Measurements from ENCODE around the gene CXorf58. TPM values are rescaled to one million over a fixed set of nuclear protein-coding genes. Genes with fewer than 3 reads are reported as not detected.

CXorf58 gene
- total and polyA plus RNA-seq, 9 donors = 0.04 to 0.10 (median 0.09) TPM; not detected in 6

DNA sequence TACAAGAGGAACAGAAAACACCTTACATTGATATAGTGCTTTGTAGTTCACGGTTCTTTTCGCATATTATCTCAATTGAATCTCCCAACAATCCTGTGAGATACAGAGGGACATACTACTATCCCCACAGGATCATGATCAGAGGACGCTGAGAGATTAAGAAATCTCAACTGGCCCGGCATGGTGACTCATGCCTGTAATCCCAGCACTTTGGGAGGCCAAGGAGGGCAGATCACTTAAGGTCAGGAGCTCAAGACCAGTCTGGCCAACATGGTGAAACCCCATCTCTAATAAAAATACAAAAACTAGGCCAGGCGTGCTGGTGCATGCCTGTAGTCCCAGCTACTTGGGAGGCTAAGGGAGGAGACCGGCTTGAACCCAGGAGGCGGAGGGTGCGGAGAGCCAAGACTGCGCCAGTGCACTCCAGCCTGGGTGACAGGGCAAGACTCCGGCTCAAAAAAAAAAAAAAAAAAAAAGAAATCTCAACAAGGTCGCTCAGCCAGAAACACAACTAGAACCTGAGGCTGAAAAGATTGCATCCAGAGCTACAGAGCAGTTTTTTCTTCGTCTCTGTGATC lies 7.5 kb upstream of the CXorf58 start:
- no peaks in the 10 kb centered on the region for H3K36me3 ChIP-seq (ENCODE audit: control insufficient read depth, insufficient read depth, low read length)
- DNase-seq = no peak
- peaks cover 6% of the 10 kb centered on the region for H3K4me1 ChIP-seq (ENCODE audit: control insufficient read depth, insufficient read depth, low read length)
- WGBS (ENCODE audit: insufficient coverage) = 56% methylated on average over 3 of the region's 12 CpGs
- H3K9me3 ChIP-seq (replicated peaks; ENCODE audit: control insufficient read depth, low read depth, low read length) = no peaks in the 10 kb centered on the region
- peaks cover 12% of the 10 kb centered on the region for H3K27me3 ChIP-seq (ENCODE audit: control insufficient read depth, insufficient read depth, low read length)
- H3K4me3 ChIP-seq (ENCODE audit: low read length) = no peak overlapping the region
- H3K27ac ChIP-seq (ENCODE audit: low read length) = no peak overlapping the region

DNA sequence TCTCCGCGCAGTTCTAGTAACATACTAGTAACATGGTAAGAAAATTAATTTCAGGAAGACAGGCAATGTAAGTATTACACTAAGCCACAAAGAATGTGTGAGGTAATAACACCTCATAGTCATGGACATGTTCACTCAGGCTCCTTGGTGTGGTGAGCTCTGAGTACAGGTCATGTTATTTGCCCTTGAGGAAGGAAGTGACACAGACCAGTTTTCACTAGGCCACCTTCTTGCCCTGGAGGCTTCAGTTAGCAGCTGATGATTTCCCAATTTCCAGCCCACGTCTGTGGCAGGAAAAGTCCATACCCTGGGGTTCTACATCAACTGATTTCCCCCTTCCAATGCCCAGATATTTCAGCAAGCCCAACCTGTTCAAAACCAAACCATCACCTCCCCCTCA lies 6.7 kb upstream of the CXorf58 start:
- Histone ChIP-seq H3K4me3 (ENCODE audit: low read length) (no peak overlapping the region), H3K36me3 (ENCODE audit: control insufficient read depth, insufficient read depth, low read length) (no peaks in the 10 kb centered on the region), H3K27me3 (ENCODE audit: control insufficient read depth, insufficient read depth, low read length) (peaks cover 13% of the 10 kb centered on the region), H3K9me3 (replicated peaks; ENCODE audit: control insufficient read depth, low read depth, low read length) (no peaks in the 10 kb centered on the region), H3K27ac (ENCODE audit: low read length) (no peak overlapping the region), H3K4me1 (ENCODE audit: control insufficient read depth, insufficient read depth, low read length) (peaks cover 6% of the 10 kb centered on the region)
- no peak for DNase-seq
- WGBS (ENCODE audit: insufficient coverage) = 17% methylated on average over 1 of the region's 3 CpGs

DNA sequence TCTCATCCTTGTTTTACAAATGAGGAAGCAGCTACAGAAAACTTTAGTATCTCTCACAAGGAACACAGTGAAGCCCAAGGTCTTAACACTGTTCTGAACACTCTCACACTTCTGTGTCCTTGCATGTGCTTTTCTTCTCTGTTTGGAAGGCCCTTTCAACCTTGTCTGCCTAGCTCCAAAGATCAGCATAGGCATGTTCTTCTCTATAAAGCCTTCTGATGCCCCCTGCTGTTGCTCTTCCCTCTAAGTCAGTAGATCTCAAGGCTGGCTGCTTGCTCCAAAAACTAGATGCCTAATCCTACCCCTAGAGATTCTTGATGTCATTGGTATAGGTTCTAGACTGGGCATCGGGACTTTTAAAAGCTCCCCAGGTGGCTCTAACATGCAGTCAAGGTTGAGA lies 6.0 kb upstream of the CXorf58 start:
- 67% methylated on average over 1 of the region's 1 CpG for WGBS (ENCODE audit: insufficient coverage)
- peak overlapping the region; percentile 15 for H3K4me3 ChIP-seq (ENCODE audit: low read length)
- H3K4me1 ChIP-seq (ENCODE audit: control insufficient read depth, insufficient read depth, low read length) = peaks cover 6% of the 10 kb centered on the region
- H3K36me3 ChIP-seq (ENCODE audit: control insufficient read depth, insufficient read depth, low read length) = no peaks in the 10 kb centered on the region
- H3K27ac ChIP-seq (ENCODE audit: low read length) = peak overlapping the region; percentile 84
- no peaks in the 10 kb centered on the region for H3K9me3 ChIP-seq (replicated peaks; ENCODE audit: control insufficient read depth, low read depth, low read length)
- H3K27me3 ChIP-seq (ENCODE audit: control insufficient read depth, insufficient read depth, low read length) = peaks cover 11% of the 10 kb centered on the region
- peak; percentile 85 for DNase-seq

DNA sequence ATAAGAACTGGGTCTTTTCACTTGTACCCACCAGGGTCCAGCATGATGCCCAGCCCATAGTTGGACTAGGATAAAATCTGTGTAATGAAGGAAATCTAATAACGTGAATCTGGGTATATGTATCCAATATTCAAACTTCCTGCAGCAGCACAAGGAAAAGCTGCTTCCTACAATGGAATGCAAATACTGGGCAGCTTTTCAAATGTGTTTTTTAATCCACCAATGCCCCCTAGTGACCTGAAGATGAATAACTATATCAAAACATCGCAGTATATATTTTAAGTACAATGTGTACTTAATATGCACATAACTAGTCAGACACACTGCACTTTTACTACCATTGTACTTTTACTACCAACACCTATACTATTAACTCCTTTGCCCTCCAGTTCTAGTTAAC lies 5.4 kb upstream of the CXorf58 start:
- peak; percentile 81 for DNase-seq

DNA sequence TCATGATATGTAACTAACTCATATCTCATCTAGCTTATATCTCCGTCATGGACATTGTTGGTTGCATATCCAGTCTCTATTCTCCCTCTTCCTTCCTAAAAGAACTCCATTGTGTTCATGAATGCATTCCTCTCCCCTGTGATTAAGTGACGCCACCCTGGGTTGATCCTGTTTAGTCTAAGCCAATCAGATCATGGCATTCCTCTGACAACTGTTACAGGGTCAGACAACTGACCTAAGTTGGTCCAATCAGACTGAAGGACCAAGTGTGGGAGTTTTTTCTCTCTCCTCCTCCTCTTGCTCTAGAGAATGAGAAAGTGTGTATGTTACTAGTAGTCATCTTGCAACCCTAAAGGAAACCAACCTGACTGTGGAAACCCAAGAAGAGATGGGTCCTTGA lies 3.7 kb upstream of the CXorf58 start:
- H3K27ac ChIP-seq (ENCODE audit: low read length) = no peak overlapping the region
- H3K27me3 ChIP-seq (ENCODE audit: control insufficient read depth, insufficient read depth, low read length) = peaks cover 26% of the 10 kb centered on the region
- DNase-seq = no peak
- peaks cover 6% of the 10 kb centered on the region for H3K4me1 ChIP-seq (ENCODE audit: control insufficient read depth, insufficient read depth, low read length)
- H3K36me3 ChIP-seq (ENCODE audit: control insufficient read depth, insufficient read depth, low read length) = no peaks in the 10 kb centered on the region
- H3K9me3 ChIP-seq (replicated peaks; ENCODE audit: control insufficient read depth, low read depth, low read length) = no peaks in the 10 kb centered on the region
- WGBS (ENCODE audit: insufficient coverage) = 63% methylated on average over 2 of the region's 2 CpGs
- no peak overlapping the region for H3K4me3 ChIP-seq (ENCODE audit: low read length)

More for the DNA sequence above, 5.4 kb upstream of the CXorf58 start:
- WGBS (ENCODE audit: insufficient coverage) = no CpG with 5 or more reads among the region's 2 CpGs
- Histone ChIP-seq H3K36me3 (ENCODE audit: control insufficient read depth, insufficient read depth, low read length) (no peaks in the 10 kb centered on the region), H3K27me3 (ENCODE audit: control insufficient read depth, insufficient read depth, low read length) (peaks cover 17% of the 10 kb centered on the region), H3K9me3 (replicated peaks; ENCODE audit: control insufficient read depth, low read depth, low read length) (no peaks in the 10 kb centered on the region), H3K4me3 (ENCODE audit: low read length) (peak overlapping the region; percentile 15), H3K27ac (ENCODE audit: low read length) (peak overlapping the region; percentile 84), H3K4me1 (ENCODE audit: control insufficient read depth, insufficient read depth, low read length) (peaks cover 6% of the 10 kb centered on the region)

DNA sequence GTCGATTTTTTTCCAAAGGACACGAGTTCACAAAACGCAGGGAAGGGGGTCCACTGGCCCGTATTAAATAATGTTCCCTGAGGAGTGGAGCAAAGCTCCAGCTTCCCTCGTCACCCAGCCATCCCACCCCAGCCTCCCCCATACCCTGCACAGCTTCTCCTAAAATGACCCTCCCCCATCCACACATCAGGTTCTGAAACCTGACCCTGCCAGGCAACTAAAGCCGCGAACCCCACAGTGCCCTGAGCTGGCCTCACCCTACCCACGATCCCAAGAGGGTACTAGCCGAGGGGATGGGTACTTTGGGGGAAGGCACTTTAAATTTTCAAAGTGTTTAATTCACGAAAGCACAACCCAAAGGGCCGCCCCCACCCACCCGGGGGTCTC lies 702 bp upstream of the CXorf58 start:
- H3K9me3 ChIP-seq (replicated peaks; ENCODE audit: control insufficient read depth, low read depth, low read length) = no peaks in the 10 kb centered on the region
- DNase-seq = peak; percentile 30
- 27% methylated on average over 8 of the region's 12 CpGs for WGBS (ENCODE audit: insufficient coverage)
- H3K4me3 ChIP-seq (ENCODE audit: low read length) = peak overlapping the region; percentile 70
- peak overlapping the region; percentile 94 for H3K27ac ChIP-seq (ENCODE audit: low read length)
- H3K27me3 ChIP-seq (ENCODE audit: control insufficient read depth, insufficient read depth, low read length) = peaks cover 20% of the 10 kb centered on the region
- peaks cover 3% of the 10 kb centered on the region for H3K4me1 ChIP-seq (ENCODE audit: control insufficient read depth, insufficient read depth, low read length)
- no peaks in the 10 kb centered on the region for H3K36me3 ChIP-seq (ENCODE audit: control insufficient read depth, insufficient read depth, low read length)

DNA sequence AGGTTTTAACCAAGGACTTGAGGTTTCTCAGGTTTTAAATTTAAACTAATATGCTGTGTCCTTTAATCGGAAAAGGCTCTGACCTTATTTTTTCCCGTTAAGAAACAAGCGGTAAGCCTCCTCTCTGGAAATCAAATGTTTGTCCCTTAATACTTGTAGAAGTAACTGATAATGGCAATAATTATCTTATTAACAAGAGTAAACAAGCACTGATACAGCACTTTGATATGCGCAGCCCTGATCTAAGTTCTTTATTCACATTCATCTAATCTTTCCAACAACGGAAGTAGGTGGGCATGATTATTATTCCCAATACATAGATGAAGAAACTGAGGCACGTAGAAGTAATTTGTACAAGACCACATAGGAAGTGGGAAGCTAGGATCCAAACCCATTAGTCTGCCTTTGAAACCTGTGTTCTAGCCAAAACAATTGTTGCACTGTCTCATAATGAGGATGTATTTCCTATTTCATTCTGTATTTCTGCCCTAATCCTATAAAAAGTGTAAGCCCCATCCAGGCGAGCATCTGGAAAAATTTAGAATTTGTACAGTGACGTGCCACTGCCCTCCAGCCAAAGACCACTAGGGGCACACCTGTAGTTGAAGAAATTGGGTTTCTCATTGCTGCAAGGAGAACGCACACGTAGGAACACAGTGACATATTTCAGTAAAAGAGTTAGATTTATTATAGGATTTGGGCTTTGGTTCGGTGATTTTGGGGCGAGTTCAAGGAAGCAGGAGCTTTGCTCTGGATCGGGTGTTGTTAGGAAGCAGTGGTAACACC lies 606 bp downstream of the CXorf58 start:
- H3K36me3 ChIP-seq (ENCODE audit: control insufficient read depth, insufficient read depth, low read length) = no peaks in the 10 kb centered on the region
- peak overlapping the region; percentile 70 for H3K4me3 ChIP-seq (ENCODE audit: low read length)
- peak; percentile 54 for DNase-seq
- H3K9me3 ChIP-seq (replicated peaks; ENCODE audit: control insufficient read depth, low read depth, low read length) = no peaks in the 10 kb centered on the region
- H3K27ac ChIP-seq (ENCODE audit: low read length) = peak overlapping the region; percentile 94
- H3K27me3 ChIP-seq (ENCODE audit: control insufficient read depth, insufficient read depth, low read length) = peaks cover 20% of the 10 kb centered on the region
- 29% methylated on average over 3 of the region's 13 CpGs for WGBS (ENCODE audit: insufficient coverage)
- H3K4me1 ChIP-seq (ENCODE audit: control insufficient read depth, insufficient read depth, low read length) = no peaks in the 10 kb centered on the region

DNA sequence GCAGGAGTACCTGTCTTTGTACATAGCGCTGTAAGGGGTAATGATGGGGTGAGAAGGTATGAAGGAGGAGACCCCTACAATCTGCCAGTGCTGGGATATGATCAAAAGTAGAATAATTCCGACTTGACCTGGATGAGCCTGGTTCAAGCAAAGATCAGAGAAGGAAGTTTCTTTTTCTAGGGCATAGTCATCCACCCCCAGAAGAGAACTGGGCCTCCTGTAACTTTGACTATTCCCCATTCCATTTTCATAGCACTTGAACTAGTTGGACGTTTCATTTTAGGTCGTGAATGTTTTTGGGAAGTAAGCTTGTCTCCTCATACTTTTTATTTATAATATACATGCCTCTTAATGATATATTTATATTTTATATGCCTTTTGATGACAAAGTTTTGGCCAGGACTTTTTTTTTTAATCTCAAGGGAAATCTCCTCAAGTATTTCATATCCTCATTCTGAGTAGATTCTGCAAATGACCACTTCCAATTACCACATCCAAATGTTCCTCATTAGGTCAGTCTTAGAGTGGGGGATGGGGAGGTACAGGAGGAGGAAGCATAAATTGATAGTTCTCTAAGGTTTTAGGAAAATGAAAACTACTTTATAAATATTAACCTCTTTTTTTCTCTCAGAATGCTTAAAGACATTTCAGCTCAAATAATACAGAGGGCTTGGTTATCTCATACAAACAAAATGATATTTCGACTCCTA lies 3.5 kb downstream of the CXorf58 start:
- 29% methylated on average over 1 of the region's 5 CpGs for WGBS (ENCODE audit: insufficient coverage)
- Histone ChIP-seq H3K36me3 (ENCODE audit: control insufficient read depth, insufficient read depth, low read length) (no peaks in the 10 kb centered on the region), H3K4me1 (ENCODE audit: control insufficient read depth, insufficient read depth, low read length) (no peaks in the 10 kb centered on the region), H3K9me3 (replicated peaks; ENCODE audit: control insufficient read depth, low read depth, low read length) (no peaks in the 10 kb centered on the region), H3K4me3 (ENCODE audit: low read length) (no peak overlapping the region), H3K27ac (ENCODE audit: low read length) (no peak overlapping the region), H3K27me3 (ENCODE audit: control insufficient read depth, insufficient read depth, low read length) (peaks cover 21% of the 10 kb centered on the region)
- DNase-seq = peak; percentile 37

DNA sequence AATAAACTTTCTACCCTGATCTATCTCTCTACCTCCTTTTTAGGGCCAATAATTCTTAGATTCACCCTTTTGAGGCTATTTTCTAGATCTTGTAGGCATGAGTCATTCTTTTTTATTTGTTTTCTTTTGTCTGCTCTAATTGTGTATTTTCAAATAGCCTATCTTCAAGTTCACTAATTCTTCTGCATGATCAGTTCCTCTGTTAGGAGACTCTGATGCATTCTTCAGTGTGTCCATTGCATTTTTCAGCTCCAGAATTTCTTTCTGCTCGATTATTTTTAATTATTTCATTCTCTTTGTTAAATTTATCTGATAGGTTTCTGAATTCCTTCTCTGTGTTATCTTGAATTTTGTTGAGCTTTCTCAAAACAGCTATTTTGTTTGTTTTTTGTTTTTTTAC lies 11.3 kb downstream of the CXorf58 start:
- H3K36me3 ChIP-seq (ENCODE audit: control insufficient read depth, insufficient read depth, low read length) = no peaks in the 10 kb centered on the region
- H3K9me3 ChIP-seq (replicated peaks; ENCODE audit: control insufficient read depth, low read depth, low read length) = peaks cover 2% of the 10 kb centered on the region
- no peaks in the 10 kb centered on the region for H3K4me1 ChIP-seq (ENCODE audit: control insufficient read depth, insufficient read depth, low read length)
- no peak overlapping the region for H3K4me3 ChIP-seq (ENCODE audit: low read length)
- WGBS (ENCODE audit: insufficient coverage) = no CpG with 5 or more reads among the region's 1 CpG
- DNase-seq = no peak
- peaks cover 11% of the 10 kb centered on the region for H3K27me3 ChIP-seq (ENCODE audit: control insufficient read depth, insufficient read depth, low read length)
- no peak overlapping the region for H3K27ac ChIP-seq (ENCODE audit: low read length)

DNA sequence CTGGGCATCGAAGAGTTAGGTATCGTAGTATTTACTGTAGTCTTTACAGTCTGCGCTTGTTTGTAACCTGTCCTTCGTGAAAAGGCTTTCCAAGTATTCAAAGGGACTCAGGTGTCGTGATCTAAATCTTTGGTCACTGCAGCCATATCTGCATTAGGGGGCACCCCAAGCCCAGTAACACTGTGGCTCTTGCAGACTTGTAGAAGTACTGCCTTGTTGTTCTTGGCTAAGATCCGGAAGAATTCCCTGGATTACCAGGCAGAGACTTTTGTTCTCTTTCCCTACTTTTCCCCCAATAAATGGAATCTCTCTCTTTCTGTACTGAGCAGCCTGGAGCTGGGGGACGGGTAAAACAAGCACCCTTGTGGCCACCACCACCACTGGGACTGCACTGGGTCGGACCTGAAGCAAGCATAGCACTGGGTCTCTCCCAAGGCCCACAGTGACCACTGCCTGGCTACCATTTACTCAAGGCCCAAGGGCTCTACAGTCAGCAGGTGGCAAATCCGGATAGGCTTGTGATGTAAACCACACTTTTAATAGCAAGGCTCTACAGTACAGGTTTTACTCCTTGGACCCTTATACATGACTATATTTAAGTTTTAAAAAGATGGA lies 12.0 kb downstream of the CXorf58 start:
- Histone ChIP-seq H3K27ac (ENCODE audit: low read length) (no peak overlapping the region), H3K4me3 (ENCODE audit: low read length) (no peak overlapping the region), H3K27me3 (ENCODE audit: control insufficient read depth, insufficient read depth, low read length) (peaks cover 9% of the 10 kb centered on the region), H3K4me1 (ENCODE audit: control insufficient read depth, insufficient read depth, low read length) (no peaks in the 10 kb centered on the region), H3K9me3 (replicated peaks; ENCODE audit: control insufficient read depth, low read depth, low read length) (peaks cover 2% of the 10 kb centered on the region), H3K36me3 (ENCODE audit: control insufficient read depth, insufficient read depth, low read length) (no peaks in the 10 kb centered on the region)
- no peak for DNase-seq
- 72% methylated on average over 7 of the region's 9 CpGs for WGBS (ENCODE audit: insufficient coverage)
